Vagina (tissue), 2 donors: ENCODE measurements around the gene DDIT4. TPM values are rescaled to one million over a fixed set of nuclear protein-coding genes. Genes with fewer than 3 reads are reported as not detected.

ENCODE experiments used
- DNase-seq, 2 donors: peaks; one replicate each; pipeline ENCODE4 v3.0.0-alpha.2; 2017; ENCODE audit errors: extremely low spot score in 2 of 2
- H3K27ac ChIP-seq: fragments of 200-600 bp; sonication (generic); one replicate; pipeline ENCODE4 v1.5.1; 2019
- H3K27me3 ChIP-seq: fragments of 200-600 bp; sonication (generic); one replicate; pipeline ENCODE4 v1.5.1; 2019
- H3K36me3 ChIP-seq, 2 donors: fragments of 200-600 bp; sonication (generic); one replicate each; pipeline ENCODE4 v1.5.1; 2017 to 2019
- H3K4me1 ChIP-seq: fragments of 200-600 bp; sonication (generic); one replicate; pipeline ENCODE4 v1.5.1; 2019
- H3K4me3 ChIP-seq, 2 donors: fragments of 200-600 bp; sonication (generic); 1 replicate in 1 of 2; 2 replicates in 1 of 2; pipeline ENCODE4 v1.5.1; 2016 to 2019
- H3K9me3 ChIP-seq: fragments of 200-600 bp; sonication (generic); one replicate; pipeline ENCODE4 v1.5.1; 2019
- CTCF ChIP-seq, 3 experiments: fragments of 450-650 bp in 2 of 3; fragments of 200-600 bp in 1 of 3; sonication (generic) in 1 of 3; IDR thresholded peaks; one replicate each; pipeline ENCODE4 v1.5.1; 2017 to 2019; ENCODE audit warnings: antibody characterized with exemption in 3 of 3, mild to moderate bottlenecking in 2 of 3, moderate library complexity in 2 of 3
- POLR2A ChIP-seq, 2 donors: fragments of 450-650 bp; IDR thresholded peaks; one replicate each; pipeline ENCODE4 v1.6.1; 2017; ENCODE audit warnings: antibody characterized with exemption in 2 of 2, mild to moderate bottlenecking in 2 of 2, moderate library complexity in 2 of 2
- POLR2AphosphoS5 ChIP-seq, 2 donors: sonication (generic); formaldehyde crosslinking; IDR thresholded peaks; one replicate each; pipeline ENCODE4 v1.9.0; 2017; ENCODE audit warnings: antibody characterized with exemption in 2 of 2, mild to moderate bottlenecking in 2 of 2, low read depth in 1 of 2; ENCODE audit not compliant: insufficient read depth in 1 of 2
- intact Hi-C: fragments of 100-400 bp; cut with DNase I; formaldehyde crosslinking; loops from one replicate; pipeline ENCODE4 v1.15.1; 2023
- total RNA-seq: library from RNA; depleted of rRNA; stranded (reverse); fragments of >200 nt; gene quantifications from one replicate; pipeline ENCODE4 v1.2.3, GENCODE V29; 2016

The DDIT4 gene
- total RNA-seq, 1 donor from 2014 or later: 1,063 TPM

- Histone ChIP-seq H3K36me3 (no peaks in the 10 kb centered on the region), H3K27ac (peak overlapping the region; percentile 98), H3K4me1 (peaks cover 94% of the 10 kb centered on the region), H3K4me3 (peak overlapping the region in 1 of 2 donors; percentile 14), H3K9me3 (no peaks in the 10 kb centered on the region), H3K27me3 (no peaks in the 10 kb centered on the region)
- peak in 1 of 2 donors; percentile 95 for DNase-seq
- intact Hi-C loops: loop anchor here (5.0 kb wide), 1 partner anchor 38 kb away; the partner anchor contains the start of genes ANAPC16 and ASCC1
- no peak for TF ChIP-seq POLR2A (IDR thresholded peaks at IDR 0.05)
- TF ChIP-seq CTCF (IDR thresholded peaks at IDR 0.05): no peak
- peak; percentile 95 to 97 for TF ChIP-seq POLR2AphosphoS5 (IDR thresholded peaks at IDR 0.05; ENCODE audit: insufficient read depth in 1 of 2, low read depth in 1 of 2)
These were observed 18.7 kb upstream of the DDIT4 start for GRCh38 chr10:72254813-72255568.

DNA sequence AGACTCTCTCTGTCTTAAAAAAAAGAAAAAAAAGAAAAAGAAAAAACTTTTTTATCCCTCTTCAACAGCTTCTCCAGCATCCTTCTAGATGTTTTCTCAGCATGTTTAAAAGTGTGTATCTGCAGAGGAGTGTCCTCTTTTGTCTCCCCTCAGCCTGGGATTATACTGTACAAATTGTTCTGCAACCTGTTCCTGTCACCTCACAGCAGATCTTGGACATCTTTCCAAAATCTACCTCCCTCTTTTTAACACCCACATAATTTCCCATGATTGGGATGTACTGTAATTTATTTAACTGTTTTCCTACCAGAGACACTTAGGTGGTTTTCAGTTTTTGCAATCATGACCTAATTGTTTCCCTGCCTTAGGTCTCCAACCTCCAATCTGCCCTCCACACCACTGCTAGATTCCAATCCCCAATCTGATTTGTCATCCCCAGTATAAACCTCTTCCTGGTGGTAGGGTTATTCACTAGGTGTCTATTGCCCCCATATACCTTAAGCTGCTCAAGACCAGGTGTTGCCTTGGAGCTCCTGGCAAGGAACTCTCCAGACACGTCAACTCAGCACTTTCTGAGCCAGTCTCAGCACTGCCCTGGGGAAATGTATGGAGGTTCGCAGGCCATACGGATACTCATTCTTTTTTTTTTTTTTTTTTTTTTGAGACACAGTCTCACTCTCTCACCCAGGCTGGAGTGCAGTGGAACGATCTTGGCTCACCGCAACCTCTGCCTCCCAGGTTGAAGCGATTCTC lies 17.6 kb upstream of the DDIT4 start:
- H3K4me3 ChIP-seq: no peak overlapping the region
- no peak for DNase-seq

DNA sequence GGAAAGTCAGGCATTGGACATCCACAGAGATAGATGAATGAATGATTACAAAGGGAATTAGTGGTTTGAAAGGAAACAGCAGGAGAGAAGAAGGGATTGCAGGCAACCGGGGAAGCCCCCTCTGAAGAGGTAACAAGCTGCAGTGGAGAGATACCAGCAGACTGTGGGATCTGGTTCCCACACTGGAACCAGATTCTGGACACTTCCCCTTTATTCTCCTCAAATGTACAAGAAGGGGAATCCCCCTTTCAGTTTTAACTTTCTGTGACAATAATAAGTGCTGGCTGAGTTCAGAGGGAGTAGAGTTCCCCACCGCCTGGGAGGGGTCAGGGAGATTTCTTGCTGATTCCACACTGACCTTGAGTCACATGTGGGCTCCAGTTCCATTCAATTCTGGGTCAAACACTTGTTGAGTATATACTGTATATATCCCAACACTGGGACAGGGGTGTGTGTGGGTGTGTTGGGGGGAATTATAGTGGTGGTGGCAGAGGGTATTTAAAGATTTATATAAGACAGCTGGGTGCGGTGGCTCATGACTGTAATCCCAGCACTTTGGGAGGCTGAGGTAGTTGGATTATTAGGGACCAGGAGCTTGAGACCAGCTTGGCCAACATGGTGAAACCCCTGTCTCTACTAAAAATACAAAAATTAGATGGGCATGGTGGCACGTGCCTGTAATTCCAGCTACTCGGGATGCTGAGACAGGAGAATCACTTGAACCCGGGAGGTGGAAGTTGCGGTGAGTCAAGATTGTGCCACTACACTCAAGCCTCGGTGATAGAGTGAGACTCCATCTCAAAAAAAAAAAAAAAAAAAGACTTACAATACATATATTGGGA lies 16.5 kb upstream of the DDIT4 start:
- no peak overlapping the region for H3K4me3 ChIP-seq
- H3K27me3 ChIP-seq: no peaks in the 10 kb centered on the region
- H3K27ac ChIP-seq: peak overlapping the region; percentile 98
- peaks cover 91% of the 10 kb centered on the region for H3K4me1 ChIP-seq
- TF ChIP-seq POLR2A (IDR thresholded peaks at IDR 0.05): no peak
- no peak for TF ChIP-seq CTCF (IDR thresholded peaks at IDR 0.05)
- TF ChIP-seq POLR2AphosphoS5 (IDR thresholded peaks at IDR 0.05; ENCODE audit: insufficient read depth in 1 of 2, low read depth in 1 of 2): no peak
- no peak for DNase-seq
- no peaks in the 10 kb centered on the region for H3K36me3 ChIP-seq
- intact Hi-C loops: no loop called here
- H3K9me3 ChIP-seq: no peaks in the 10 kb centered on the region

More for the DNA sequence above, 17.6 kb upstream of the DDIT4 start:
- Histone ChIP-seq H3K4me1 (peaks cover 94% of the 10 kb centered on the region), H3K27me3 (no peaks in the 10 kb centered on the region), H3K36me3 (no peaks in the 10 kb centered on the region), H3K9me3 (no peaks in the 10 kb centered on the region), H3K27ac (peak overlapping the region; percentile 98)
- TF ChIP-seq POLR2A (IDR thresholded peaks at IDR 0.05): no peak
- peak in 1 of 2 donors; percentile 53 for TF ChIP-seq POLR2AphosphoS5 (IDR thresholded peaks at IDR 0.05; ENCODE audit: insufficient read depth in 1 of 2, low read depth in 1 of 2)
- intact Hi-C loops: no loop called here

DNA sequence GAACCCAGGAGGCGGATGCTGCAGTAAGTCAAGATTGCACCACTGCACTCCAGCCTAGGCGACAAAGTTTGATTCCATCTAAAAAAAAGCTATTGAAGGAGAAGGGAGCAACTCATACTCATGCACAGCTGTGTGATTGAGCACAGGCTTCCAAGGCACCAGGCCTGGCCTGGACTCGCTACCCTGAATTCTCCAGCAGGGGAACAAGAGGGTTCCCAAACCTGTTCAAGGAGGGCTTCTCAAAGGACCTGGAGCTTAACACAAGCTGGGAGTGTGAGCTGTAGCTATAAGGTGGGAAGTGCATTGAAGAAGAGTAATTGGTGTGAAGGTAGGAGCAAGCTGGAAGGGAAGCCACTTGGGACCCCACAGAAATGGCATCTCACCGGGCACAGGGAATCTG lies 15.1 kb upstream of the DDIT4 start:
- Histone ChIP-seq H3K27me3 (no peaks in the 10 kb centered on the region), H3K4me1 (peaks cover 86% of the 10 kb centered on the region), H3K36me3 (no peaks in the 10 kb centered on the region), H3K27ac (peak overlapping the region; percentile 98), H3K4me3 (no peak overlapping the region), H3K9me3 (no peaks in the 10 kb centered on the region)
- TF ChIP-seq CTCF (IDR thresholded peaks at IDR 0.05): no peak
- TF ChIP-seq POLR2A (IDR thresholded peaks at IDR 0.05): no peak
- no peak for TF ChIP-seq POLR2AphosphoS5 (IDR thresholded peaks at IDR 0.05; ENCODE audit: insufficient read depth in 1 of 2, low read depth in 1 of 2)
- intact Hi-C loops: no loop called here
- DNase-seq: no peak
